Endothelial cell (in vitro differentiated cells): ENCODE data around the gene C12orf54. TPM values are rescaled to one million over a fixed set of nuclear protein-coding genes. Genes with fewer than 3 reads are reported as not detected.
"Not testable (repeated sequence)": the region's sequence is repeated elsewhere in the genome, so short reads cannot be mapped to it uniquely, and the experiment has no call there.

ENCODE experiments used
- DNase-seq: peaks from one replicate; pipeline ENCODE4 v3.0.0; 2021; ENCODE audit warnings: low spot score
- H3K27ac Mint-ChIP-seq: one replicate; pipeline ENCODE4 v1.8.0; 2021; ENCODE audit warnings: mixed read lengths, inconsistent platforms; ENCODE audit not compliant: unreplicated experiment
- H3K27me3 Mint-ChIP-seq: one replicate; pipeline ENCODE4 v1.8.0; 2021; ENCODE audit warnings: mild to moderate bottlenecking, moderate library complexity, mixed read lengths, inconsistent platforms; ENCODE audit not compliant: unreplicated experiment
- H3K36me3 Mint-ChIP-seq: one replicate; pipeline ENCODE4 v1.8.0; 2021; ENCODE audit warnings: mild to moderate bottlenecking, low read depth, mixed read lengths, inconsistent platforms; ENCODE audit not compliant: unreplicated experiment
- H3K4me1 Mint-ChIP-seq: one replicate; pipeline ENCODE4 v1.8.0; 2021; ENCODE audit warnings: mild to moderate bottlenecking, mixed read lengths, inconsistent platforms; ENCODE audit not compliant: unreplicated experiment
- H3K4me3 Mint-ChIP-seq: one replicate; pipeline ENCODE4 v1.8.0; 2021; ENCODE audit warnings: mild to moderate bottlenecking, mixed read lengths, inconsistent platforms; ENCODE audit not compliant: unreplicated experiment
- H3K9me3 Mint-ChIP-seq: one replicate; pipeline ENCODE4 v1.8.0; 2021; ENCODE audit warnings: mixed read lengths, inconsistent platforms; ENCODE audit not compliant: unreplicated experiment
- total RNA-seq: library from RNA; stranded (reverse); fragmentation: NEBNext Ultra II Directional; extraction: Animal tissue kit (Norgen Biotek cat#: 25700); gene quantifications from one replicate; pipeline ENCODE4 v1.2.1, GENCODE V29; 2021; ENCODE audit not compliant: unreplicated experiment
- TF ChIP-seq, protein P1 (sequence below): fragments of 200-600 bp; sonication (generic); IDR thresholded peaks from one replicate; pipeline ENCODE4 v1.5.0; 2021; ENCODE audit warnings: antibody characterized with exemption; ENCODE audit not compliant: unreplicated experiment

C12orf54 gene
- total RNA-seq, 1 donor from 2014 or later, result not detected

- no peak for DNase-seq
- Mint-ChIP-seq H3K9me3 (no peaks in the 10 kb centered on the region), H3K27me3 (peaks cover 1% of the 10 kb centered on the region), H3K4me3 (no peak overlapping the region), H3K4me1 (no peaks in the 10 kb centered on the region), H3K27ac (no peak overlapping the region), H3K36me3 (no peaks in the 10 kb centered on the region)
- TF ChIP-seq, protein P1, sequence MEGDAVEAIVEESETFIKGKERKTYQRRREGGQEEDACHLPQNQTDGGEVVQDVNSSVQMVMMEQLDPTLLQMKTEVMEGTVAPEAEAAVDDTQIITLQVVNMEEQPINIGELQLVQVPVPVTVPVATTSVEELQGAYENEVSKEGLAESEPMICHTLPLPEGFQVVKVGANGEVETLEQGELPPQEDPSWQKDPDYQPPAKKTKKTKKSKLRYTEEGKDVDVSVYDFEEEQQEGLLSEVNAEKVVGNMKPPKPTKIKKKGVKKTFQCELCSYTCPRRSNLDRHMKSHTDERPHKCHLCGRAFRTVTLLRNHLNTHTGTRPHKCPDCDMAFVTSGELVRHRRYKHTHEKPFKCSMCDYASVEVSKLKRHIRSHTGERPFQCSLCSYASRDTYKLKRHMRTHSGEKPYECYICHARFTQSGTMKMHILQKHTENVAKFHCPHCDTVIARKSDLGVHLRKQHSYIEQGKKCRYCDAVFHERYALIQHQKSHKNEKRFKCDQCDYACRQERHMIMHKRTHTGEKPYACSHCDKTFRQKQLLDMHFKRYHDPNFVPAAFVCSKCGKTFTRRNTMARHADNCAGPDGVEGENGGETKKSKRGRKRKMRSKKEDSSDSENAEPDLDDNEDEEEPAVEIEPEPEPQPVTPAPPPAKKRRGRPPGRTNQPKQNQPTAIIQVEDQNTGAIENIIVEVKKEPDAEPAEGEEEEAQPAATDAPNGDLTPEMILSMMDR, result no peak
Measured at GRCh38 chr12:48482930-48483329, 632 bp downstream of the C12orf54 start.

- H3K27me3 Mint-ChIP-seq, result peaks cover 1% of the 10 kb centered on the region
- H3K36me3 Mint-ChIP-seq, result no peaks in the 10 kb centered on the region
- DNase-seq, result no peak
- TF ChIP-seq, protein P1, result no peak
- no peak overlapping the region for H3K27ac Mint-ChIP-seq
- H3K4me1 Mint-ChIP-seq, result no peaks in the 10 kb centered on the region
- H3K4me3 Mint-ChIP-seq, result no peak overlapping the region
- H3K9me3 Mint-ChIP-seq, result no peaks in the 10 kb centered on the region
Measured at GRCh38 chr12:48486261-48486660, 4.0 kb downstream of the C12orf54 start.

GRCh38 chr12:48486679-48487078 lies 4.4 kb downstream of the C12orf54 start:
- Mint-ChIP-seq H3K27me3 (peaks cover 1% of the 10 kb centered on the region), H3K9me3 (no peaks in the 10 kb centered on the region), H3K4me3 (no peak overlapping the region), H3K4me1 (no peaks in the 10 kb centered on the region), H3K36me3 (no peaks in the 10 kb centered on the region), H3K27ac (no peak overlapping the region)
- TF ChIP-seq, protein P1, result no peak
- DNase-seq, result no peak

DNA sequence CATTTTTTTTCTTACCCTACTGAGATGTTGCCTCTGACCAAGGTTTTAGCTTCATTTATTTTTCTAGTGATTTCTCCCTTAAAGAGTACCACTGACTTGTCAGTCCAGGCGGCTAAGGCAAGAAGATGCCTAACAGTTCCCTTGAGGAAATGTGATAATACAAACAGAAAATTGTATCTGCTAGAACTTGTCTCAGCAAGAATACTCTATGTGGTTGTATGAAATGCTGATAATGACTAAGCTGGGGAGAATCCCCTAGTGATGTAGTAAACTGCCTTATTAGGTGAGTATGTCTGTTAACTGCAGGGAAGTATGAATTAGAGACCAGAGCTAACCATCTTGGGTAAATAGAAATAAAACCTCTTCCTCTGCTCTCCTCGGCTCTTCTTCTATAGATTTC lies 6.7 kb downstream of the C12orf54 start:
- Mint-ChIP-seq H3K27ac (no peak overlapping the region), H3K36me3 (no peaks in the 10 kb centered on the region), H3K9me3 (no peaks in the 10 kb centered on the region), H3K4me1 (no peaks in the 10 kb centered on the region), H3K4me3 (no peak overlapping the region), H3K27me3 (peaks cover 1% of the 10 kb centered on the region)
- DNase-seq, result no peak
- TF ChIP-seq, protein P1, result no peak

GRCh38 chr12:48489456-48489855 lies 7.2 kb downstream of the C12orf54 start:
- H3K27ac Mint-ChIP-seq, H3K4me3 Mint-ChIP-seq, H3K27me3 Mint-ChIP-seq, H3K36me3 Mint-ChIP-seq, DNase-seq, H3K9me3 Mint-ChIP-seq, H3K4me1 Mint-ChIP-seq: not testable (repeated sequence)

- H3K27me3 Mint-ChIP-seq, H3K4me3 Mint-ChIP-seq, DNase-seq, H3K4me1 Mint-ChIP-seq, H3K27ac Mint-ChIP-seq, H3K36me3 Mint-ChIP-seq: not testable (repeated sequence)
- peaks cover 12% of the 10 kb centered on the region for H3K9me3 Mint-ChIP-seq
Measured at GRCh38 chr12:48500281-48500680, 18.0 kb downstream of the C12orf54 start.

- not testable (repeated sequence) for H3K27me3 Mint-ChIP-seq, H3K4me3 Mint-ChIP-seq, H3K27ac Mint-ChIP-seq, H3K36me3 Mint-ChIP-seq, DNase-seq, H3K9me3 Mint-ChIP-seq, H3K4me1 Mint-ChIP-seq
Measured at GRCh38 chr12:48506836-48507235, 24.5 kb downstream of the C12orf54 start.
